ENCODE measurements around the gene HOXA1.

HOXA1 gene

DNA sequence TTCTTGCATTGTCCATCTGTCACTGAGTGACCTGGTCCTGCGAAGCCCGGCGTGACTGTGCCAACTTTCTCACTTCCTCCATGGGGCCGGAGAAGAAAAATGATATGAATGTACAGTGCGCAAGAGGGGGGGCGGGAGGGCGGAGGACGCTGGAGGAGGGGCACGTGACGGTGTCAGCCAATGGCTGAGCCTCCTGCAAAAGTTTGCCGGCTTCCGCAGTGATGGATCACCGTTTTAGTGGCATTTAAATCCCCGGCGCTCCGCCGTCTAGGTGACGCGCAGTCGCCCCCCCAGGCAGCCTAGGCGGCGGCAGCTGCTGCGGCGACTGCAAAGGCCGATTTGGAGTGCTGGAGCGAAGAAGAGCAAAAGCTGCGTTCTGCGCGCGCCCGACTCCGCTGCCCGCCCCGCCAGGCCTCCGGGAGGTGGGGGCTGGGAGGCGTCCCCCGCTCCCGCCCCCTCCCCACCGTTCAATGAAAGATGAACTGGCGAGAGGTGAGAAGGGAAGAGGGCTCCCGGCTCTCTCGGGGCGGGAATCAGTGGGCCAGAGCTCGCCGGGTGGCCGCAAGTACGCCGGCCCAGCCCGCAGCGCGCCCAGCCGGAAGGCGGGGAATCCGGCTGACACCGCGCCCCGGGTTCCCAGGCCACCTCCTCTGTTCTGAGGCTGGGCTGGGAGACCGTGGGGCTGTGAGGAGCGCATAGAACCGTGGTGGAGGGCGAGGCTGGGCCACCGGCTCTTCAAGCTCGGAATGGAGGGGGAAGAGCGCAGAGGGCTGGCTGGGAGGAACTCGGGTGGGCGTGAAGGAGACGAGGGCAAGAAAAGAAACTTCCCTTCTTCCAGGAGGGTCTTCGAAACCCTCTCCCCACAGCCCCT, at the start of gene HOXA1:
TSS of gene HOXA1 (minus strand) at position 104 of the 871 bp plus-strand sequence. CDS start at position 16, 88 bp downstream.
- Mint-ChIP-seq H3K27ac (peak within 1 kb of the TSS; percentile 70), H3K27me3 (ENCODE audit: low read depth) (peaks cover 89% of the 10 kb centered on the region), H3K4me3 (peak within 1 kb of the TSS; percentile 75), H3K4me1 (ENCODE audit: low read depth) (peaks cover 12% of the 10 kb centered on the region), H3K36me3 (ENCODE audit: low read depth) (peaks cover 4% of the 10 kb centered on the region), H3K9me3 (no peaks in the 10 kb centered on the region)
- DNase-seq (ENCODE audit: low spot score): peak; percentile 65

DNA sequence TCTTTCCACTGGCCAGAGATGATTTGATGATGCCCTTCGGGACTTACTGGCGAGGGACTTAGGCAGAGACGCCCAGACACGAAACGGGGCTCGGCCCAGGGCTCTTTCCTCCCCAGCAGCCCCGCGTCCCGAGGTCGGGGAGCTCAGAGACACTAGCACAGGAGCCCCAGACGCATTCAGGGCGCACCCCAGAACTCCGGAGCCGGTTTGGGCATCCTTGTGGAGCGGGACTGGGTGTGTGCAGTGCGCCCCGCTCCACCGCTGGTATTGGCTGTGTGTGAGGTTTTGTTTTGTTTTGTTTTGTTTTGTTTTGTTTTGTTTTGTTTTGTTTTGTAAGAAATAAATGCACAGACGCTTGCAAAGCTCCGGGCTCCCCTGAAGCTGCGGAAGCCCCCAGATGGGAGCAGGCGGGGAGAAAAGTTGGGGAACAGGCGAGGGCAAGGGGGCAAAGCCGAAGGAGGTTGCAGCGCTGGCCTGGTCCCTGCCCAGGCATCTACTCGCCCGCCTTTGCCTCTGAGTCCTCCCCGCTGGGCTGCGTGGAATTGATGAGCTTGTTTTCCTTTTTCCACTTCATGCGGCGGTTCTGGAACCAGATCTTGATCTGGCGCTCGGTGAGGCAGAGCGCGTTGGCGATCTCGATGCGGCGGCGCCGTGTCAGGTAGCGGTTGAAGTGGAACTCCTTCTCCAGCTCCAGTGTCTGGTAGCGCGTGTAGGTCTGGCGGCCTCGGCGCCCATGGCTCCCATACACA, 49.5 kb upstream of the HOXA1 start:
- Mint-ChIP-seq H3K4me3 (no peak overlapping the region), H3K36me3 (ENCODE audit: low read depth) (no peaks in the 10 kb centered on the region), H3K4me1 (ENCODE audit: low read depth) (no peaks in the 10 kb centered on the region), H3K27me3 (ENCODE audit: low read depth) (peaks cover 43% of the 10 kb centered on the region), H3K9me3 (no peaks in the 10 kb centered on the region), H3K27ac (no peak overlapping the region)
- no peak for DNase-seq (ENCODE audit: low spot score)

DNA sequence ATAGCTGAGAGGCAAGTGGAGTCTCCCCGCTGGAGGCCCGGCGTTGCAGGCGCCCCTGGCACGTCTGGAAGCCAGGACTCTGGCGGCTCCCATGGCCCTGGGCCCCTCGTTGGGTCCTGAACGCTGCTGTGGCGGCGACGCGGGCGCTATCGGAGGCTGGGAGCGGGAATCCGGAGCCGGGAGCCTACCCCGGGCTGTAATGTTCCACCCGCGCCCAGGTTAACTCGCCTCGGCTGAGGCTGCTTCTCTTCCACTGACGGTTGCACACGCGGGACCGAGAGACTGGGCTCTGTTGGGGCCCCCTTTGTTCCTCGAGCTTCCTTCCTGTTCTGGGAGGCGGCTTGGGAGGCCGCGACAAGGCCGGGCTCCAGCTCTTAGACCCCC, 49.0 kb upstream of the HOXA1 start:
- Mint-ChIP-seq H3K36me3 (ENCODE audit: low read depth) (no peaks in the 10 kb centered on the region), H3K9me3 (no peaks in the 10 kb centered on the region), H3K4me3 (no peak overlapping the region)

DNA sequence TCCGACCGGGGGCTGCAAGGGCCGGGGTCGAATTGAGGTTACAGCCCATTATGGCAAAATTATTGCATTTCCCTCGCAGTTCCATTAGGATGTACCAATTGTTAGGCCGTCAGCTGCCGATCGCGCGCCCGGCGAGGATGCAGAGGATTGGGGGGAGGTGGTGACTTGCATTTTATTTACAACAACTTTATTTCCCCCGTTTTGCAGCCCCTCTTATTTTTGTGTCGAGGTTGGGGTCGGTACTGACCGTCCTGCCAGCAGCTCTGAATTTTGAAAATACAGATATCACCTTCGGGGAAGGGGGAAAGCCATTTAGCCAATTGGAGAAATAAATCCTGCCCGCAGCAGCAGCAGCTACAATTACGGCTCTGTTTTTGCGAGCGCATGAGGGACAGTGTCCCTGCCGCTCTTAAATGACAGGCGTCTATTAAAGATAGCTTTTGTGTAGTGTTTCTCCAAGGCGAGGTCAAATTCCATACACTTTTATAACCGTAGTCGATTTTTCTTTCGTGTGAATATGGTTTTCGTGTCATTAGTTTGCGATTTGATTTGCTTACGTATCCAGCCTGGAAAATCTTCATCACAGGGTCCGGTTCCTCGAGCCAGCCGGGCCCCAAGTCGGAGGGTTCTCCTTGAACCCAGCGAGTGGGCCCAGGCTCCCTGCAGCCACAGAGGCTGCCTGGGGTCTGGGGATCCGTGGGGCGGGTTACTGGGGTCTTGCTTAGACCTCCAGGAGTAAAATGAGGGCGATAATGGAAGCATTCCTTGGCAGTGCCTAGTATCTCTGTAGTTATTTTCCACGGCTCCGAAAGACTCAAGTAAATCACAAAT, 48.4 kb upstream of the HOXA1 start:
- Mint-ChIP-seq H3K4me3 (no peak overlapping the region), H3K4me1 (ENCODE audit: low read depth) (no peaks in the 10 kb centered on the region), H3K9me3 (no peaks in the 10 kb centered on the region), H3K36me3 (ENCODE audit: low read depth) (no peaks in the 10 kb centered on the region), H3K27ac (no peak overlapping the region), H3K27me3 (ENCODE audit: low read depth) (peaks cover 31% of the 10 kb centered on the region)
- DNase-seq (ENCODE audit: low spot score): no peak

More for the DNA sequence above, 49.0 kb upstream of the HOXA1 start:
- Mint-ChIP-seq H3K4me1 (ENCODE audit: low read depth) (no peaks in the 10 kb centered on the region), H3K27me3 (ENCODE audit: low read depth) (peaks cover 38% of the 10 kb centered on the region), H3K27ac (no peak overlapping the region)
- no peak for DNase-seq (ENCODE audit: low spot score)

DNA sequence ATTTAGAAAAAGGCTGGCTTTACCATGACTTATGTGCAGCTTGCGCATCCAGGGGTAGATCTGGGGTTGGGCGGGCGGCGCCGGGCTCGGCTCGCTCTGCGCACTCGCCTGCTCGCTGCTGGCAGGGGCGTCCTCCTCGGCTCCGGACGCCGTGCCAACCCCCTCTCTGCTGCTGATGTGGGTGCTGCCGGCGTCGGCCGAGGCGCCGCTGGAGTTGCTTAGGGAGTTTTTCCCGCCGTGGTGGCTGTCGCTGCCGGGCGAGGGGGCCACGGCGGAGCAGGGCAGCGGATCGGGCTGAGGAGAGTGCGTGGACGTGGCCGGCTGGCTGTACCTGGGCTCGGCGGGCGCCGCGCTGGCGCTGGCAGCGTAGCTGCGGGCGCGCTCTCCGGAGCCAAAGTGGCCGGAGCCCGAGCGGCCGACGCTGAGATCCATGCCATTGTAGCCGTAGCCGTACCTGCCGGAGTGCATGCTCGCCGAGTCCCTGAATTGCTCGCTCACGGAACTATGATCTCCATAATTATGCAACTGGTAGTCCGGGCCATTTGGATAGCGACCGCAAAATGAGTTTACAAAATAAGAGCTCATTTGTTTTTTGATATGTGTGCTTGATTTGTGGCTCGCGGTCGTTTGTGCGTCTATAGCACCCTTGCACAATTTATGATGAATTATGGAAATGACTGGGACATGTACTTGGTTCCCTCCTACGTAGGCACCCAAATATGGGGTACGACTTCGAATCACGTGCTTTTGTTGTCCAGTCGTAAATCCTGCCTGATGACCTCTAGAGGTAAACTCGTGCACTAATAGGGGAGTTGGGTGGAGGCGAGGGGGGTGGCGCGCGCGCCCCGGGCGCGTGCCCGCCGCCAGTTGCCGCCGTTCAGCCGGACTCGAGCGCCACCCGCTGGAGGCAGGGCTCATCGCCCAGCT, 47.5 kb upstream of the HOXA1 start, which contains the start of gene HOXA5:
TSS of gene HOXA5 (minus strand) at position 659 of the 927 bp plus-strand sequence. CDS start at position 585, 74 bp downstream.
- peaks cover 23% of the 10 kb centered on the region for H3K27me3 Mint-ChIP-seq (ENCODE audit: low read depth)
- no peak for DNase-seq (ENCODE audit: low spot score)
- no peaks in the 10 kb centered on the region for H3K36me3 Mint-ChIP-seq (ENCODE audit: low read depth)
- H3K4me3 Mint-ChIP-seq: no peak within 1 kb of the TSS
- H3K27ac Mint-ChIP-seq: no peak within 1 kb of the TSS
- H3K9me3 Mint-ChIP-seq: no peaks in the 10 kb centered on the region
- H3K4me1 Mint-ChIP-seq (ENCODE audit: low read depth): no peaks in the 10 kb centered on the region

DNA sequence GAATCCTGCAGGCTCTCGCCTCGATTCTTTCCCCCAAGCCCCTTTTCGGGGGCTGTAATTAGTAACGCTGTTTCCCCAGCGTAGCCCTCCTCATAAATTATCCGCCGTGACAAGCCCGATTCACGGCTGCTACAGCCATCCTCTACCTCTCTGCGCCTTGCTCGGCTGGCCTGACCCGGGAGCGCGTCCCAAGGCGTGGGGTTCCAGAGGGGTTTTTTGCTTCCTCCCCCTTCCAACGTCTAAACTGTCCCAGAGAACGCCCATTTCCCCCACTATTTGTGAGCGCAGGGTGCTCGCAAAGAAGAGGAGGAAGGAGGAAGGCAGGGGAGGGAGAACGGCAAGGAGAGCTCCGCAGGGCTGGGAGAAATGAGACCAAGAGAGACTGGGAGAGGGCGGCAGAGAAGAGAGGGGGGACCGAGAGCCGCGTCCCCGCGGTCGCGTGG, 46.8 kb upstream of the HOXA1 start:
- no peak overlapping the region for H3K4me3 Mint-ChIP-seq
- H3K36me3 Mint-ChIP-seq (ENCODE audit: low read depth): no peaks in the 10 kb centered on the region
- no peak overlapping the region for H3K27ac Mint-ChIP-seq
- no peaks in the 10 kb centered on the region for H3K9me3 Mint-ChIP-seq
- no peak for DNase-seq (ENCODE audit: low spot score)
- peaks cover 22% of the 10 kb centered on the region for H3K27me3 Mint-ChIP-seq (ENCODE audit: low read depth)
- H3K4me1 Mint-ChIP-seq (ENCODE audit: low read depth): no peaks in the 10 kb centered on the region

DNA sequence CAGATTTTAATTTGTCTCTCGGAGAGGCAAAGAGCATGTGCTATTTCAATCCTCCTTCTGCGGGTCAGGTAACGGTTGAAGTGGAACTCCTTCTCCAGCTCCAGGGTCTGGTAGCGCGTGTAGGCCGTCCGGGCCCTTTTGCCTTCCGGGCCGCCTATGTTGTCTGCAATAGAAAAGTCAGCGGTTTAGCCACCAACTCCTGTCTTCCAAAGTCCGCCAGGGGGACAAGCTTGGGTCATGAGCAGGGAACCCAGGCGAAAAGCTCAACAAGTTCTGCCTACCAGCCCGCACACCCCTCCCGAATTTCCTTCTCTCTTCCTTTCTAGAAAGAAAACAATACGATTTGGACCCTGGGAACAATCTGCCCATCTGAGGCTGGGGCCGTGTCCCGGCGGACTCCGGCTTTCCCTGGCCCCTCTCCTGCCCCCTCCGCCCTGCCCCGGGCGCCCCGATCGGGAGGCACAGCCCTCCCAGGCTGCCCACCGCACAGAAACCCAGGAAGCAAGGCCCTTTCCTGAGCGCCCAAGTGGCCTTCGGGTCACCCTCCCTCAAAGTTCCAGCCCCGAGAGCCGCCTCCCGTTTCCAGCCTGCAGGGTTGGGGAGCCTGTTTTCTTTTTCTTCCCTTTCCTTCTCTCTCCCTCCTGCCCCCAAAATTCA, 46.3 kb upstream of the HOXA1 start:
- Mint-ChIP-seq H3K4me1 (ENCODE audit: low read depth) (no peaks in the 10 kb centered on the region), H3K27me3 (ENCODE audit: low read depth) (peaks cover 21% of the 10 kb centered on the region), H3K27ac (no peak overlapping the region), H3K9me3 (no peaks in the 10 kb centered on the region), H3K4me3 (no peak overlapping the region), H3K36me3 (ENCODE audit: low read depth) (no peaks in the 10 kb centered on the region)
- DNase-seq (ENCODE audit: low spot score): no peak

DNA sequence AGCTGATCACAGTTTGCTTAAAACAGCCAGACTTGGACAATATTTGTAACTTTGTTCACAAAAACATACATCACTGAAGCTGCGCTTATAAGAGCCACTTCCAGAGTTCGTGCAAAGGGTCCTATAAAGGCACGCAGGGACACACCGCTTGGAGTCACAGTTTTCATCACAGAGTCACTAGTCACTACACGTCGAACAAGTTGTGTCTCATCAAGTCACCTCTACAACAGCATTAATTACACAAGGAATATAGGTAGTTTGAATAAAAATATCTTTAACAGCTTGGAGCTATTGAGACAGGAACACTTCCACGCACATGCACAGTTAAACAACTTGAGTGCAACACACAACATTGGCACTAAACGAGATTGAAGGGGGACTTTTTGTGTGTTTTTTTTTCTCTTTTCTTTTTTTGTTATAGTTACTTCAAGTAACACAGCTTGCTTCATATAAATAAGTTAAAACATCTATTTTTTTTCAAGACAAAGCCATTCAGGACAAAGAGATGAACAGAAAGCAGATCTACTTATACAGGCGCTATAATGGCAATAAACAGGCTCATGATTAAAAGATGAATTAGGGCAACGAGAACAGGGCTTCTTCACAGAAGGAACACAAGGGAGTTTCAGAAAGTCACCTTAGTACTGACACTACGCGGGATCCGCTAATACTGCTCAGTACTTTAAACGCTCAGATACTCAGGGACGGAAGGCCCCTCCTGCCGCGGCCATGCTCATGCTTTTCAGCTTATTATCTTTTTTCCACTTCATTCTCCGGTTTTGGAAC, 45.5 kb upstream of the HOXA1 start:
- Mint-ChIP-seq H3K9me3 (no peaks in the 10 kb centered on the region), H3K27ac (no peak overlapping the region), H3K4me1 (ENCODE audit: low read depth) (no peaks in the 10 kb centered on the region), H3K36me3 (ENCODE audit: low read depth) (no peaks in the 10 kb centered on the region), H3K27me3 (ENCODE audit: low read depth) (peaks cover 19% of the 10 kb centered on the region), H3K4me3 (no peak overlapping the region)
- no peak for DNase-seq (ENCODE audit: low spot score)

DNA sequence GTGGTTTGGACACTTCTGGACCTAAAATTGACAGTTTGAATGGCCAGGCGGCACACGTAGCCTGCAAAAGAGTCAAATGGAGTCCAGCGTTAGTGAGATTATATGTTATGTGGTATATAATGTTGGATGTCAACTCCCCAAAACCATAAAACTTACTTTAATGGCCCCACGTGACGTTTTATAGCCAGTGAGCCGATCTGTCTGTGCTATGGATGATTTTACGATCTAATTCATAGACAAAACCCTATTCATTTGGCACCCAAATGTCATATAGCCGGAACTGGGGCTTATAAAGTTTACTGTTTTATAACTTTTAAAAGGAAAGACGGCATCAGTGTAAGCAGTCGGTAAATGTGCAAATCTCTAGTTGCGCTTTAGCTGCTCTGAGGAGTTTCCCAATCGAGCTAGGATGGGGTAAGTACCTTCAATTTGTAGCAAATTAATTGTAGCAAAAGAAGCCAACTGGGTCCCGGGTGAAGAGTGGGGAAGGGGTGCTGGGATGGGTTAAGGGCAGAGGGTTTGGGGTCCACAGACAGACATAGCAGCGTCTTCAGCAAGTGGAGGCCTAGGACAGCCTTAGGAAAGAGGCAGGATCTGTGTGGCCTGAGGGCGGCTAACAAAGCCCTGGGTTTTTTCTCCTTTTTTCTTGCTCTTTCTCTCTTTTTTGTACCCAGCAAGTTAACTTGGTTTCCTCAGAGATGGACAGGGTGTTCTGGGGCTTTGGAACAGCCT, 44.5 kb upstream of the HOXA1 start:
- no peak for DNase-seq (ENCODE audit: low spot score)
- H3K4me3 Mint-ChIP-seq: no peak overlapping the region
- H3K4me1 Mint-ChIP-seq (ENCODE audit: low read depth): no peaks in the 10 kb centered on the region
- H3K9me3 Mint-ChIP-seq: no peaks in the 10 kb centered on the region
- H3K27ac Mint-ChIP-seq: no peak overlapping the region
- peaks cover 25% of the 10 kb centered on the region for H3K27me3 Mint-ChIP-seq (ENCODE audit: low read depth)
- H3K36me3 Mint-ChIP-seq (ENCODE audit: low read depth): no peaks in the 10 kb centered on the region

DNA sequence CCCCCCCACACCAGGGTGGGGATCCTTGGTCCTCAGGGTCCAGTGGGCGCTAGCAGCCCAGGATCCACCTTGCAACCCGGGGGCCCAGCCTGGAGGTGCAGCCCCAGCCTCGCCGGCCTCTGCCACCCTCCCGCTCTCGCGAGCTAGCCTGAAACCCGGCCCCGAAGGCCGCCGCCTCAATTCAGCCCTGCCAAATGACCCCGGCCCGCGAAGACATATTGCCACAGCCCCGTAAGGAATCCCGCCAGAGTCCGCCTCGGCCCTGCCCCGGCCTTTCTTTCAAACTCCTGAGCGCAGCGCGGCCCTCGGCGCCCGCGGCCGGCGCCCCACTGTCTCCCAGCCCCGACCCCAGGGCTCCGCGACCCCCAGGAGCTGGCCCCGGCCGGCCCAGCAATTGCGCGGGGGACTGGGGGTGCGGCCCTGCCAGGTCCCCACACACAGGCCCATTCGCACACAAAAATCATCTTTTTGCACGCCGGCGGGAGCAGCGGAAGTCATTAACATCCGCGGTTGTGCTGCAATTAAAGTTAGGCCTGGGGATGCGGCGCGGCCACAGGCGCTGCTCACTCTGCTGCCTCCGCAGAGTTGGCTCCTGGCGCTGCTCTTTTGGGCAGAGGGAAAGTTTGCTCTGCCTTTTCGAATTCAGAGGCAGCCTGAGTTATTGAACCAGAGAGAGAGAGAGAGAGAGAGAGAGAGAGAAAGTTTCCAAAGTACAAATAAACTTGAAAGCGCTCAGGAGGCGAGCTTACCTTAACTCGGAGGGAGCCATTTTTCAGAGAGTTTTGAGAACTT, 43.7 kb upstream of the HOXA1 start:
- peaks cover 32% of the 10 kb centered on the region for H3K27me3 Mint-ChIP-seq (ENCODE audit: low read depth)
- DNase-seq (ENCODE audit: low spot score): no peak
- H3K4me1 Mint-ChIP-seq (ENCODE audit: low read depth): peaks cover 3% of the 10 kb centered on the region
- H3K36me3 Mint-ChIP-seq (ENCODE audit: low read depth): no peaks in the 10 kb centered on the region
- H3K27ac Mint-ChIP-seq: no peak overlapping the region
- H3K9me3 Mint-ChIP-seq: no peaks in the 10 kb centered on the region
- no peak overlapping the region for H3K4me3 Mint-ChIP-seq

DNA sequence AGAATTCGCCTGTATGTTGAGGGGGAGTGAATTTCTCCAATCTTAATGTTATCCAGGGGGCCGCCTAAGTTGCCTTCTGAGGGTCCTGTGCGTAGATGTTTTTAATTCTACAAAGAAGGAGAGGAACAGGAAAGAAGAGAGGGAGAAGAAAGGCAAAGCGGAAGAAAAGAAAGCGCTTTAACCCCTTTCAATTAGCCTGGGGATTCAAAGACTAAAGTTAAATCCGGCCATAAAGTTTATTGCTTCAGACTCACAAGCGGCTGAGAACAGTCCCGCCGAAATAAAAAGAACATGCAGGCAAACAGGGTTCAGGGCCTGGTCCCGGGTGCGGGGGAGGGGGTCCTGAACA, 43.2 kb upstream of the HOXA1 start:
- DNase-seq (ENCODE audit: low spot score): no peak
- H3K4me3 Mint-ChIP-seq: no peak overlapping the region
- H3K27ac Mint-ChIP-seq: no peak overlapping the region
- peaks cover 8% of the 10 kb centered on the region for H3K4me1 Mint-ChIP-seq (ENCODE audit: low read depth)
- H3K36me3 Mint-ChIP-seq (ENCODE audit: low read depth): no peaks in the 10 kb centered on the region
- H3K9me3 Mint-ChIP-seq: no peaks in the 10 kb centered on the region
- peaks cover 37% of the 10 kb centered on the region for H3K27me3 Mint-ChIP-seq (ENCODE audit: low read depth)
